Activated naive CD8-positive, alpha-beta T cell treated with anti-CD3 and anti-CD28 coated beads for 36 hours (primary cell): Measurements from ENCODE around the gene MAN1A1. TPM values are rescaled to one million over a fixed set of nuclear protein-coding genes. Genes with fewer than 3 reads are reported as not detected.
"Not testable (repeated sequence)": the region's sequence is repeated elsewhere in the genome, so short reads cannot be mapped to it uniquely, and the experiment has no call there.

Experiments
- DNase-seq: peaks from one replicate; pipeline ENCODE4 v3.0.0; 2021
- H3K27ac Mint-ChIP-seq: one replicate; pipeline ENCODE4 v1.8.0; 2022; ENCODE audit warnings: mild to moderate bottlenecking, moderate library complexity, mixed read lengths
- H3K27me3 Mint-ChIP-seq: one replicate; pipeline ENCODE4 v1.8.0; 2022; ENCODE audit warnings: mild to moderate bottlenecking, mixed read lengths
- H3K36me3 Mint-ChIP-seq: one replicate; pipeline ENCODE4 v1.8.0; 2021; ENCODE audit warnings: mild to moderate bottlenecking, mixed read lengths
- H3K4me1 Mint-ChIP-seq: one replicate; pipeline ENCODE4 v1.8.0; 2021; ENCODE audit warnings: mixed read lengths
- H3K4me3 Mint-ChIP-seq: one replicate; pipeline ENCODE4 v1.8.0; 2022; ENCODE audit warnings: mild to moderate bottlenecking, moderate library complexity, mixed read lengths
- H3K9me3 Mint-ChIP-seq: one replicate; pipeline ENCODE4 v1.8.0; 2022; ENCODE audit warnings: mixed read lengths
- total RNA-seq, 2 experiments: library from RNA; stranded (reverse); gene quantifications; one replicate each; pipeline ENCODE4 v1.2.3, GENCODE V29; 2021

Gene MAN1A1
- total RNA-seq, 2 experiments from 2014 or later: 21.4 to 22.6 TPM

DNA sequence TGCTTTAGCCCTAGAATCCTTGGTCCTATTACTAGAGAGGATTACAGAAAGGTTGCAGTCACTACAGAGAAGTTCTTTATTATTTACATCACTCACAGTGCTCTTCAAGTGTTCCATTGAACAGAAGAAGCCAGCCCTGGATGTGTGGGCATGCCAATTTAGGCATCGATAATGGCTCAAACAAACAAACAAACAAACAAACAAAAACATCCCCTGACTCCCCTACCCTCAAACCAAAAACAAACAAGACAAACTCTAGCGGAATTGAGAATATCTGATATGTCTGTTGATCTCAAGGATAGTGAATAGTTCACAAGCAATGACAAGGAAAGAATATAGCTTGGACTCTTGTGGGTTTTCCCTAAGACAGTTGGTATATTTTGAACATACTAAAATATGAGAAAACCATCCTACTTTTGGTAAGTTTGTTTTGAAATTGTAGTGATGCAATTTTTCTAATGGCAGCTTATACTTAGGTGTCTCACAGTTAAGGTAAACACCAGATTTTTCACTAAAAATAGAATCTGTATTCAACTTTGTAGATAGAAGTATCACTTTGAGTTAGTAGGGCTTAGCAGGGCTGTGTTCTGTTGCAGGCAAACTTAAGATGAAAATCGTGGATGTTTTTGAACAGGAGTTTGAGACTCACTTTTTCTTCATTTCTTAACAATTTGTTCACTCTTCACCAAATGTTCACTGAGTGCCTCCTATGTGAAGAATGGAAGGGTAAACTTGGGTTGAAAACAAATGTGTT, 178.3 kb downstream of the MAN1A1 start:
- H3K9me3 Mint-ChIP-seq: no peaks in the 10 kb centered on the region
- no peak for DNase-seq
- no peaks in the 10 kb centered on the region for H3K36me3 Mint-ChIP-seq
- H3K27me3 Mint-ChIP-seq: peaks cover 6% of the 10 kb centered on the region
- H3K27ac Mint-ChIP-seq: no peak overlapping the region
- H3K4me1 Mint-ChIP-seq: no peaks in the 10 kb centered on the region
- no peak overlapping the region for H3K4me3 Mint-ChIP-seq

DNA sequence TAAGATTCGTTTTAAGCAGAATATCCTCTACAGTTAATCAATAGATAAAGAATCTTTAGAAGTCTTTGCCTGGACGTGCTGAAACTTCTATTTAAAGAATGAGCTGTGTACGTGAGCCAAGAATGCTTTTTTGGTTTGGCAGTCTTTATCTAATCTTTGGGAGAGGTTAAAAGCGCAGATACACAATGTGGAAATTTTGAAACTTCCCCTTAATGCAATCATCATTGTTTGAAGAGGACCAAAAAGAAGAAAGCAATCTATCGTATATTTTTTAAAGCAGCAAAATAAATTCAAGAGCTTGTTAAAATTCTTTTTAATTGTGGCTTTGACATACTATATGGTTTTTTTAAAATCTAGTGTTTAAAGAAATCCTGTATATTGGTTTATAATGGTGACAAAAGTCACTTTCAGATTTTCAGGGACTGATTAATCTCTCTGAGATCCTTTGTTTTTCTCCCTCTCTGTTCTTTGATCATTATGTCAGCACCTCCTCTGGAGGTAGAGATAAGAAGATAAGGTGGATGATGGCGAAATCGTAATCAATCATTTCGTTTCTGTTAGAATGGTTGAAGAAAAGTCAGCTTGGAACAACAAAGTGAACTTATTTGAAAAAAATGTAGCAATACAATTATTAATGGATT, 179.0 kb downstream of the MAN1A1 start:
- H3K27ac Mint-ChIP-seq: no peak overlapping the region
- H3K36me3 Mint-ChIP-seq: no peaks in the 10 kb centered on the region
- H3K4me3 Mint-ChIP-seq: no peak overlapping the region
- no peaks in the 10 kb centered on the region for H3K4me1 Mint-ChIP-seq
- no peaks in the 10 kb centered on the region for H3K9me3 Mint-ChIP-seq
- no peak for DNase-seq
- peaks cover 6% of the 10 kb centered on the region for H3K27me3 Mint-ChIP-seq

DNA sequence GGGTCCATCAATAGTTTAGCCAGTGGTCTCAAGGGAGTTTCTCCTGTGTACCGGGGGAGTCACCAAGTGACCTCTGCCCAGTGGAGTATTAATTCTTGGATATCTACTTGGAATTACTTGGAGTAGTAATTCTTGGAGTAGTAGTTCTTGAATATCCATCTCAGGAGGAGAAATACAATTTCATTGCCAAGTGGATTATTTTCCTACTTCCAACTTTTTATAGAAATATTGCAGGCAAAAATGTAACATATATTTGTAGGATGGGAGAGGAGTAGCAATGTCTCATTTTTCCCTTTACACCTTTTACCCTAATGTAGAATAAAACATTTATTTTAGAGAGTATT, 179.5 kb downstream of the MAN1A1 start:
- Mint-ChIP-seq H3K36me3 (no peaks in the 10 kb centered on the region), H3K27me3 (peaks cover 6% of the 10 kb centered on the region), H3K27ac (no peak overlapping the region), H3K4me1 (no peaks in the 10 kb centered on the region), H3K4me3 (no peak overlapping the region), H3K9me3 (no peaks in the 10 kb centered on the region)
- DNase-seq: no peak

DNA sequence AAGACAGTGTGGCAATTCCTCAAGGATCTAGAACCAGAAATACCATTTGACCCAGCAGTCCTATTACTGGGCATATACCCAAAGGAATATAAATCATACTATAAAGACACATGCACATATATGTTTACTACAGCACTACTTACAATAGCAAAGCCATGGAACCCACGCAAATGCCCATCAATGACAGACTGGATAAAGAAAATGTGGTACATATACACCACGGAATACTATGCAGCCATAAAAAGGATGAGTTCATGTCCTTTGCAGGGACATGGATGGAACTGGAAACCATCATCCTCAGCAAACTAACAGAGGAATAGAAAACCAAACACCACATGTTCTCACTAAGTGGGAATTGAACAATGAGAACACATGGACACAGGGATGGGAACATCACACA, 180.2 kb downstream of the MAN1A1 start:
- DNase-seq, H3K4me3 Mint-ChIP-seq, H3K27me3 Mint-ChIP-seq: not testable (repeated sequence)

DNA sequence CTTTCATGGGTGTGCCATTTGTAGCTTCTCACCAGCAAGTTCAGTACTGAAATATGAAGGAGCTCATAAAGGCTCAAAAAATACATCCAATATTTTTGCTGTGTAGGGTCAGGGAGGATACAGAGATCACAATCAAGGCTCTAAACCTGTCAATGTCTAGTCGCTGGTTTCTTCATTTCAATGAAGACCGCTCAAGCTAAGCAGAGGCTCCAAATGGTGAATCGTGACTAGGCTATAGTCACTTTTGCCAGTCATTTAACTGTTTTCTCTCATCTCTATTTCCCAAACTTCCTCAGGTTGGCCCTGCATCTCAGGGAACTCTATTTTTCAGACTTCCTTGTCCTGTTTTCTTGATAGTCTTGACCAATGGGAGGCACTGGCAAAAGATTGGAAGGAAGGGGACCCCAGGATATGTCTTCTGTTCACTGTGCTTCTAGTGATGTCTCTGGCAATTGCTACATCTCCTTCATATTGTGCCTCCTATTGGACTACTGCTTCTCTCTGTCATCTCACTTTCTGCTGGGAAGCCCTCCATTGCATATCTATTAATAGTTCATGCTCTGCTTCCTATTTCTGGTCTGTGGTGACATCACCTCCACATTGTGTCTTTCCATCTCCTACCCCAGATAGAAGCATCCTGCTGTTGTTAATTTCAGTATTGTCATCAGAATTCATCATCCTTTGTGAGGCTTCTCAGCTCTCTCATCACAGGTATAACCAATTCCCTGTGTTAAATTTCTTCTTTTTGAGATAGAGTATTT, 183.4 kb downstream of the MAN1A1 start:
- no peak for DNase-seq
- peaks cover 9% of the 10 kb centered on the region for H3K27me3 Mint-ChIP-seq
- H3K9me3 Mint-ChIP-seq: no peaks in the 10 kb centered on the region
- H3K4me3 Mint-ChIP-seq: no peak overlapping the region
- H3K27ac Mint-ChIP-seq: no peak overlapping the region
- no peaks in the 10 kb centered on the region for H3K4me1 Mint-ChIP-seq
- no peaks in the 10 kb centered on the region for H3K36me3 Mint-ChIP-seq

More for the DNA sequence above, 180.2 kb downstream of the MAN1A1 start:
- not testable (repeated sequence) for H3K4me1 Mint-ChIP-seq, H3K9me3 Mint-ChIP-seq, H3K27ac Mint-ChIP-seq, H3K36me3 Mint-ChIP-seq

DNA sequence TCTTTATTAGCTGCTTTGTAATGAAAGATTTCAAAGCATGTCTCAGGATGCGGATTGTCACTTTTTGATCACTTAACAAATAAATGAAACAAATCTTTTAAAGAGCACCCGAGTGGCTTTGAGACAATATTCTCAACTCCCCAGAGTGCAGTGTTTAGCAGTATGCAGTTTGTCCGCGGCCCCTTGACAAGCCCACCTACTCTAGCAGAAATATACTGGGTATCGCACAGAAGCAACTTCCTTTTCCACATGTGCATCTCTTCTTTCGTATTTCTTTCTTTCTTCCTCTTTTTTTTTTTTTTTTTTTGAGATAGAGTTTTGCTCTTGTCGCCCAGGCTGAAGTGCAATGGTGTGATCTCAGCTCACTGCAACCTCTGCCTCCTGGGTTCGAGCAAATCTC, 186.6 kb downstream of the MAN1A1 start:
- Mint-ChIP-seq H3K9me3 (no peaks in the 10 kb centered on the region), H3K27me3 (peaks cover 14% of the 10 kb centered on the region), H3K4me1 (no peaks in the 10 kb centered on the region), H3K36me3 (no peaks in the 10 kb centered on the region), H3K4me3 (no peak overlapping the region), H3K27ac (no peak overlapping the region)
- no peak for DNase-seq

DNA sequence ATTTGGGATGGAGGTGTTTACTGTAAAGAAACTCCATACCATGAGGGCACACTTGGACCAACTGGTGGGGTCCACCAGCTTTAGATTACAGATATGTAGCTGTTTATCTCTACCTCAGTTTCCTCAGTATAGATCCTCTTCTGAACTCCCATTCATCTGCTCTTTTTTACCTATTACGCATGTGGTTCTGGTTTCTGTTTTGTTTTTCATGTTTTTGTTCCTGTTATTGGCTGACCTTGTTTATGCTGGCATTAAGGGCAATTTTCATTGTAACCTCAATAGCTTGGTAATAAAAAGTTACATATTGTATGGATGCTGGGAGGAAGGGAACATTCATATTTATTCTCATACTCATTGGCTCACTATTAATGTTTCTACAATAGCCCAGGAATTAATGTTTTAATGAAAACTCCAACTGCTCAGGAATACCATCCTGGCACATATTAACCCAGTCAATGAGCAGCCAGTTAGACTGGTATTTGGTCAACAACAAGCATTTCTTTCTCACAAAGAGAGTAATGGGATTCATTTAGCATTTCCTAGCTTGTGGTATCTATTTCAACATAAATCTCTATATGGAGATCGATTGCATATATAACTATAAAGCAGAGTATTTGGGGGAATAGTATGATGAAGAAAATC, 187.3 kb downstream of the MAN1A1 start:
- no peaks in the 10 kb centered on the region for H3K4me1 Mint-ChIP-seq
- H3K4me3 Mint-ChIP-seq: no peak overlapping the region
- H3K9me3 Mint-ChIP-seq: no peaks in the 10 kb centered on the region
- peaks cover 10% of the 10 kb centered on the region for H3K27me3 Mint-ChIP-seq
- no peak for DNase-seq
- H3K36me3 Mint-ChIP-seq: no peaks in the 10 kb centered on the region
- no peak overlapping the region for H3K27ac Mint-ChIP-seq

DNA sequence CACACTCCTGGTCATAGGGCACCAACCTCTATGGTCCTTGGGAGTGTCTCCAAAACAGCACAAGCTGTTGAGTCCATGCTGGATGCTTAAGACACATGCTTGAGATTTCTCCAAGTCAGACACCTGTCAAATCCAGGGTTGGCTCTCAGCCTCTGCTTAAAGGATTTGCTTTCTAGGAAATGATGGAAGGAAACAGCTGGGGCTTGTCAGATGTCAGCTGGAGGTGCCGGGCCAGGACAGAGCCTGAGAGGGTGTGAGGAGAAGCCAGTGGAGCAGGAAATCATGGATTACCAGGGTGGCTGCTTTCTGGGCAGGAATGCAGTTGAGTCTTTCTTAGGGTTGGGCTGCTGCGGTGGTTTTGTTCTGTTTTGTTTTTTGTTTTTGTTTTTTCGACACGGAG, 188.1 kb downstream of the MAN1A1 start:
- H3K27me3 Mint-ChIP-seq: peaks cover 9% of the 10 kb centered on the region
- no peaks in the 10 kb centered on the region for H3K9me3 Mint-ChIP-seq
- DNase-seq: no peak
- no peak overlapping the region for H3K4me3 Mint-ChIP-seq
- H3K36me3 Mint-ChIP-seq: no peaks in the 10 kb centered on the region
- H3K27ac Mint-ChIP-seq: no peak overlapping the region
- H3K4me1 Mint-ChIP-seq: no peaks in the 10 kb centered on the region

DNA sequence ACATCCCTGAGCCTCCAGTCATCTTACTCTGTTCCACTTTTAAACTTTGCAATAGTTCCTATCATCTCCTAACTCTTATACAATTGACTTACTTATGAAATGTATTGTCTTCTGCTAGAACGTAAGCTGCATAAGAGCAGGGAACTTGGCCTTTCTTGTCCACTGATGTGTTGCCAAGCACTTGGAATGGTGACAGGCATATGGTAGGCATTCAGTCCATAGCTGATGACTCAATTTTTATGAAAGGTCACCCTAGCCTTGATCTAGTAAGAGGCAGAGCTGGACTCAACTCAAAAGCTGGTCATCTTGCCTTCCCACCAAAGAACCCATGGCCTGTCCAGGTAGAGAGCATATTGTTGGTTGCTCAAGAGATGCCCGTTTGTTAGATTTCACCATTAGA, 188.7 kb downstream of the MAN1A1 start:
- Mint-ChIP-seq H3K4me3 (no peak overlapping the region), H3K9me3 (no peaks in the 10 kb centered on the region), H3K36me3 (no peaks in the 10 kb centered on the region), H3K27me3 (peaks cover 9% of the 10 kb centered on the region), H3K27ac (no peak overlapping the region), H3K4me1 (no peaks in the 10 kb centered on the region)
- no peak for DNase-seq

DNA sequence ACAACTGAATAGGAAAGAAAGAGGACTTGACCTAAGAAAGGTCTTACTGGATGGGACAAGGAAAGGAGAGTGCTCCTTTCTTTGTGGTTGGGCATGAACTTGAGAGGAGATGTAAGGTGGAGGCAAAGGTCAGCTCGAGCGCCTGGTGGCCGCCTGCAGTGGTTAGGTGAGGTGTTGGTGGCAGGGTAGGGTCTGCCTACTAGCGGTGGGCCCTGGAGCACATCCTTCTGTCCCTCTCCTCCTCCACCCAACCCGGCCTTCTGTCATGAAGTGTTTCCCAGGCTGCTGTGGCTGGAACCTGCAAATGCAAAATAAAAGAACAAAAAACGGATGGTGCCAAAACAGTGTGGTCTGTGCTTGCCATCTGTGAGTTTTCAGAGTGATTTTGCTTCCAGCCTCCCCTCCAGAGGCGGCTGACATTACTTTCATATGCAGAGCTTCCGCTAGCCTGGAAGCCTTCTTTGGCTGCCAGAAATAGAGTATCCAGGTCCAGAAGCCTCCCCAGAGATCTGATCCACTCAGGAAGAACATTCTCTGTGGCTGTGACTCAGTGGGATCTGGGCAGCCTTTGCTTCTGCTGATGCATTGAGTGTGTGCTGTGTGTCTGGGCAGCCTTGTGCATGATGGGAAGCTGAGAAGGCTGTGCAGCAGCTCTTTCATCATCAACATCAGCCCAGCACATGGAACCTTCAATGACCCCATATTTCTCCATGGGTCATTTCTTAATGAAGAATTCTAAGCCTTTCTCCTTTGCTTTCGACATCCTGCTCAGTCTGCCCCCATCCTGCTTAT, 191.3 kb downstream of the MAN1A1 start:
- Mint-ChIP-seq H3K27me3 (peaks cover 13% of the 10 kb centered on the region), H3K4me3 (no peak overlapping the region), H3K9me3 (no peaks in the 10 kb centered on the region), H3K36me3 (no peaks in the 10 kb centered on the region), H3K4me1 (no peaks in the 10 kb centered on the region), H3K27ac (no peak overlapping the region)
- no peak for DNase-seq

DNA sequence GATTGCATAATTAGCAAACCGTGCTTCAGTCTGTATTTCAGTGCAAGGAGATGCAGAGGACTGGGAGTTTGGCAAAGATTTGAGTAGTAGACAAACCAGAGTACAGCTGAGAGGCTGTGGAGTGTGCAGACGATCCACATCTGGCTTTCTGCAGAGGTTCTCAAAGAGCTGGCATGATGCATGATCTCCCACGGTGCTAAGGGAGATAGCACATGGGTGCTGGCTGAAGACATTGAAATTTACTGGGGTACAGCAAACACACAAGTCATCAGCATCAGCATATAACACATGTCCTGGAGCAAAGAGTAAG, 192.1 kb downstream of the MAN1A1 start:
- no peaks in the 10 kb centered on the region for H3K36me3 Mint-ChIP-seq
- H3K4me3 Mint-ChIP-seq: no peak overlapping the region
- no peak for DNase-seq
- H3K4me1 Mint-ChIP-seq: peaks cover 3% of the 10 kb centered on the region
- H3K9me3 Mint-ChIP-seq: no peaks in the 10 kb centered on the region
- peaks cover 13% of the 10 kb centered on the region for H3K27me3 Mint-ChIP-seq
- no peak overlapping the region for H3K27ac Mint-ChIP-seq

DNA sequence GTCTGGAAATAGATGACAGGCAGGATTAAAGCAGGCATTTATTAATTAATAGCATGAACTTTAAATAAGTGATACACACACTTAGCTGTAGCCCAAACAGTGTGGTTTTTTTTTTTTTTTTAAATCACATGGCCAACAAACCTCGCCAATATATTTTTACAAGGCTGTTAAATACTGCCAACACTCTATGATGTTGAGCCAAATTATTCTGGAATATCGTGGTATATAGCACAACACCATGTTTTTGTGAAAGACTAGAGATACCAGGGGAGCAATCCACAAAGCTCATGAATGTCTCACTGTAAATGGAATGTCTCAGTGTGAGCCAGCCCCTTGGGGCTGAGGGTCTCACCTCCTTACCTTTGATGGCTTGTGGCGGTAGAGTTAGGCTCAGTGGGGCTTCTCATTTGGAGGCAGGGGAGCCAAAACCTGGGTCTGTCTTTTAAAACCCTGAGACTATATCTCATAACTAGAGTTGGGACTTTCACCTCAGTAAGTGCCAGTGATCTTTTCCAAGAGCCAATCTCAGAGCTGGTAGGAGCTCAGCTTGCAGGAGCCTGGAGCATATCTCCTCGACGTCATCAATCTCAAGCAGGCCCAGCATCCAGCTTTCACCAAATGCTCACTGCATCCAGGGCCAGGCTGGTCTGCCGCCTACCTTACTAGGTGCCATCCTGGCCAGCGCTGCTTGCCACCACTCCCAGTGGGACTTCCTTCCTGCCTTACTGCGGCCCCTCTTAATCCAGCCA, 192.6 kb downstream of the MAN1A1 start:
- H3K4me1 Mint-ChIP-seq: peaks cover 5% of the 10 kb centered on the region
- no peak overlapping the region for H3K4me3 Mint-ChIP-seq
- peaks cover 13% of the 10 kb centered on the region for H3K27me3 Mint-ChIP-seq
- no peak overlapping the region for H3K27ac Mint-ChIP-seq
- H3K36me3 Mint-ChIP-seq: no peaks in the 10 kb centered on the region
- DNase-seq: no peak
- H3K9me3 Mint-ChIP-seq: no peaks in the 10 kb centered on the region

DNA sequence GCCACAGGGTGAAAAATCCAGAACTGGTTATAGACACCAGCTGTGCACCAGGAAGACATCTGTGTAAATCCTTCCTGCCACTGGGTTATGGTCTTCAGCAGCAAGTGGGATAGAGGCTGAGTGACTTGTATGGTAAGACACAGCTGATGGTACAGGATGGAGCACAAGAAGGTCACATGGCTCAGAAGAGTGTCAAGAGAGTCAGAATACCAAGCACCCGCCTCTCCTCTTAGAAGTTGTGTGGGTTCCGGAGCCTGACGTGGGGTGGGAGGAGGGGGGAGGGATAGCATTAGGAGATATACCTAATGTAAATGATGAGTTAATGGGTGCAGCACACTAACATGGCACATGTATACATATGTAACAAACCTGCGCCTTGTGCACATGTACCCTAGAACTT, 193.5 kb downstream of the MAN1A1 start:
- H3K4me3 Mint-ChIP-seq, H3K4me1 Mint-ChIP-seq, H3K27ac Mint-ChIP-seq, H3K9me3 Mint-ChIP-seq, H3K27me3 Mint-ChIP-seq, DNase-seq, H3K36me3 Mint-ChIP-seq: not testable (repeated sequence)

DNA sequence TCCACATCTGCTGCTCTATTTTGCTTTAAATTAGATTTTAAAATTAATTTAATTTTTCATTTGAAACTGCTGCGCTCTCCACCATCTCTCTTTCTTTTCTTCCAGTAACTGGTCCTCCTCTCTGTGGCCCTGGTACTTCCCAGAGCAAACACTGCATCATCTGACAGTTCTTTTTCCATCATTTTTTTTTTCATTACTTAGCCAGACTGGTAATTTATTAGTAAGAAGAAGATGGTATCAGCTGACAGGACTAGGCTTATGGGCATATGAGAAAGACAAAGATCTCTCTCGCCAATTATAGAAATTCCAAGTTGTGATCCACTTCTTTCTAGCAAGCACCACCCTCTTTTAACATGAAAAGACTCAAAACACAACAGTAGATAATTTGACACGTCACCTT, 197.4 kb downstream of the MAN1A1 start:
- Mint-ChIP-seq H3K36me3 (no peaks in the 10 kb centered on the region), H3K9me3 (no peaks in the 10 kb centered on the region)
- no peak for DNase-seq

More for the DNA sequence above, 197.4 kb downstream of the MAN1A1 start:
- H3K4me1 Mint-ChIP-seq: peaks cover 22% of the 10 kb centered on the region
- H3K27ac Mint-ChIP-seq: no peak overlapping the region
- H3K27me3 Mint-ChIP-seq: peaks cover 7% of the 10 kb centered on the region
- H3K4me3 Mint-ChIP-seq: no peak overlapping the region
